Measurements from ENCODE around the gene POLE2. TPM values are rescaled to one million over a fixed set of nuclear protein-coding genes. Genes with fewer than 3 reads are reported as not detected.

Gene POLE2
- total and polyA plus RNA-seq, 2 of the 13 experiments (the other 11 are each of a cell fraction or from before 2014, with no cell fraction given): 16.6 to 37.0 TPM

- TF ChIP-seq ZNF652 (CRISPR knock-in tag; IDR thresholded peaks at IDR 0.05; ENCODE audit: borderline replicate concordance, low read depth) (peak; percentile 81), ONECUT2 (CRISPR knock-in tag; IDR thresholded peaks at IDR 0.05) (0 out of 2 replicates have a peak, but pooled peaks have one; percentile 0), ESRRA (CRISPR knock-in tag; IDR thresholded peaks at IDR 0.05; ENCODE audit: low read depth) (0 out of 2 replicates have a peak, but pooled peaks have one; percentile 3), ZNF766 (CRISPR knock-in tag; IDR thresholded peaks at IDR 0.05; ENCODE audit: borderline replicate concordance) (no peak), ASH2L (IDR thresholded peaks at IDR 0.05; ENCODE audit: insufficient read length, low read depth, low read length) (peak; percentile 33), CREM (IDR thresholded peaks at IDR 0.05) (peak; percentile 26; the same call in 1 of the 2 replicates), CREM (CRISPR knock-in tag; IDR thresholded peaks at IDR 0.05) (no peak), ERF (CRISPR knock-in tag; IDR thresholded peaks at IDR 0.05) (0 out of 2 replicates have a peak, but pooled peaks have one; percentile 3), HMG20A (CRISPR knock-in tag; IDR thresholded peaks at IDR 0.05; ENCODE audit: borderline replicate concordance) (no peak), PHF21A (CRISPR knock-in tag; IDR thresholded peaks at IDR 0.05) (peak; percentile 40; the same call in 1 of the 2 replicates)
- TF ChIP-seq, protein P1, sequence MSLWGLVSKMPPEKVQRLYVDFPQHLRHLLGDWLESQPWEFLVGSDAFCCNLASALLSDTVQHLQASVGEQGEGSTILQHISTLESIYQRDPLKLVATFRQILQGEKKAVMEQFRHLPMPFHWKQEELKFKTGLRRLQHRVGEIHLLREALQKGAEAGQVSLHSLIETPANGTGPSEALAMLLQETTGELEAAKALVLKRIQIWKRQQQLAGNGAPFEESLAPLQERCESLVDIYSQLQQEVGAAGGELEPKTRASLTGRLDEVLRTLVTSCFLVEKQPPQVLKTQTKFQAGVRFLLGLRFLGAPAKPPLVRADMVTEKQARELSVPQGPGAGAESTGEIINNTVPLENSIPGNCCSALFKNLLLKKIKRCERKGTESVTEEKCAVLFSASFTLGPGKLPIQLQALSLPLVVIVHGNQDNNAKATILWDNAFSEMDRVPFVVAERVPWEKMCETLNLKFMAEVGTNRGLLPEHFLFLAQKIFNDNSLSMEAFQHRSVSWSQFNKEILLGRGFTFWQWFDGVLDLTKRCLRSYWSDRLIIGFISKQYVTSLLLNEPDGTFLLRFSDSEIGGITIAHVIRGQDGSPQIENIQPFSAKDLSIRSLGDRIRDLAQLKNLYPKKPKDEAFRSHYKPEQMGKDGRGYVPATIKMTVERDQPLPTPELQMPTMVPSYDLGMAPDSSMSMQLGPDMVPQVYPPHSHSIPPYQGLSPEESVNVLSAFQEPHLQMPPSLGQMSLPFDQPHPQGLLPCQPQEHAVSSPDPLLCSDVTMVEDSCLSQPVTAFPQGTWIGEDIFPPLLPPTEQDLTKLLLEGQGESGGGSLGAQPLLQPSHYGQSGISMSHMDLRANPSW (CRISPR knock-in tag; IDR thresholded peaks at IDR 0.05; ENCODE audit: borderline replicate concordance): 0 out of 2 replicates have a peak, but pooled peaks have one; percentile 5
- peak overlapping the region in 1 of 3 experiments; percentile 13; a peak in 1 of 6 replicates for H3K4me3 ChIP-seq (replicated peaks in 1 of 3; ENCODE audit: insufficient read depth in 1 of 3, low read depth in 2 of 3, low read length in 3 of 3)
- ChIA-PET CTCF (ENCODE audit: low intra/inter-chr PET ratio, low total read pairs) (no interaction called here), POLR2A (interaction anchor here (1.0 to 3.0 kb wide), 6 partner anchors 8 to 345 kb away, joined by 3 to 10 read pairs (median 4); partner anchors contain the start of genes KLHDC2, RPL36AL and RPS29)
- no TSS peak for BruUV-seq (replicated peaks)
- peaks cover 52% of the 10 kb centered on the region for H3K4me1 ChIP-seq (ENCODE audit: insufficient read depth, low read length)
- no peak overlapping the region for H2AFZ ChIP-seq (ENCODE audit: low read length)
- in situ Hi-C loops (cut with HindIII; ENCODE audit: extremely low pct_ligation_motif_present, low pct_unique_long_range_greater_than_20kb): no loop called here
- DNase-seq (ENCODE audit: low spot score): no peak
- FAIRE-seq: no peak
- peak overlapping the region; percentile 48 for H3K9ac ChIP-seq (ENCODE audit: insufficient read depth, low read depth, low read length)
- peak overlapping the region; percentile 77 for H3K4me2 ChIP-seq (ENCODE audit: low read depth, low read length)
- H3K27ac ChIP-seq (ENCODE audit: extremely low read length, insufficient read depth, low read length): peak overlapping the region; percentile 70
- H3K36me3 ChIP-seq (replicated peaks in 1 of 2; ENCODE audit: control insufficient read depth in 1 of 2, insufficient read depth in 2 of 2, low read length in 2 of 2): peaks cover 0 to 11% of the 10 kb centered on the region in 2 experiments; a peak in 2 of 5 replicates
- H4K20me1 ChIP-seq (ENCODE audit: insufficient read depth, low read length): peaks cover 4% of the 10 kb centered on the region; the same call in 1 of the 2 replicates
- intact Hi-C loops (cut with micrococcal nuclease; ENCODE audit: unreplicated experiment): loop anchor here (5.0 kb wide), 1 partner anchor 50 kb away; the partner anchor contains the start of gene KLHDC1
- H3K9me3 ChIP-seq (ENCODE audit: low read length): no peaks in the 10 kb centered on the region
- H3K79me2 ChIP-seq (ENCODE audit: insufficient read depth, low read length): peaks cover 15% of the 10 kb centered on the region
- no peak for ATAC-seq
- H3K27me3 ChIP-seq (ENCODE audit: control insufficient read depth in 1 of 2, insufficient read depth in 2 of 2, low read length in 2 of 2): no peaks in the 10 kb centered on the region
Measured at GRCh38 chr14:49642163-49642562, 45.9 kb downstream of the POLE2 start.
